ENCODE measurements around the gene GCLC.

- TF ChIP-seq POLR2AphosphoS5 (IDR thresholded peaks at IDR 0.05; ENCODE audit: borderline replicate concordance, low read depth, low read length) = no peak
- TF ChIP-seq EZH2 (IDR thresholded peaks at IDR 0.05) = no peak
- TF ChIP-seq FOXP2 (optimal IDR thresholded peaks at IDR 0.05; ENCODE audit: control extremely low read depth, extremely low read length, insufficient read depth) = no peak
Measured at GRCh38 chr6:53532942-53533341, 12.0 kb downstream of the GCLC start.

Measured in SK-N-MC (cell line).